ENCODE data around the gene BNIP5.
A peak's percentile ranks its signal among the peaks of the same experiment; 100 is the strongest.

BNIP5 gene

GRCh38 chr6:36327919-36328236 is 8.8 kb downstream of the BNIP5 start (continued):
- TF ChIP-seq ZNF555 (tag by site-specific recombination; conservative IDR thresholded peaks at IDR 0.05), result no peak
- TF ChIP-seq, protein P1, sequence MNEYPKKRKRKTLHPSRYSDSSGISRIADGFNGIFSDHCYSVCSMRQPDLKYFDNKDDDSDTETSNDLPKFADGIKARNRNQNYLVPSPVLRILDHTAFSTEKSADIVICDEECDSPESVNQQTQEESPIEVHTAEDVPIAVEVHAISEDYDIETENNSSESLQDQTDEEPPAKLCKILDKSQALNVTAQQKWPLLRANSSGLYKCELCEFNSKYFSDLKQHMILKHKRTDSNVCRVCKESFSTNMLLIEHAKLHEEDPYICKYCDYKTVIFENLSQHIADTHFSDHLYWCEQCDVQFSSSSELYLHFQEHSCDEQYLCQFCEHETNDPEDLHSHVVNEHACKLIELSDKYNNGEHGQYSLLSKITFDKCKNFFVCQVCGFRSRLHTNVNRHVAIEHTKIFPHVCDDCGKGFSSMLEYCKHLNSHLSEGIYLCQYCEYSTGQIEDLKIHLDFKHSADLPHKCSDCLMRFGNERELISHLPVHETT (tag by site-specific recombination; IDR thresholded peaks at IDR 0.05), result no peak
- no peak for TF ChIP-seq ZNF114 (tag by site-specific recombination; IDR thresholded peaks at IDR 0.05)
- no peak for TF ChIP-seq ZNF433 (tag by site-specific recombination; IDR thresholded peaks at IDR 0.05; ENCODE audit: low read depth)

- H3K4me1 ChIP-seq (ENCODE audit: control insufficient read depth, insufficient read depth, low read length), result no peaks in the 10 kb centered on the region
- POLR2A ChIA-PET, result interaction anchor here (0.7 kb wide), 1 partner anchor 43 kb away, joined by 3 read pairs; no protein-coding TSS in a partner anchor
- no peak overlapping the region for H3K4me3 ChIP-seq (ENCODE audit: low read depth, low read length)
- no peak overlapping the region for H3K27ac ChIP-seq (ENCODE audit: extremely low read depth, low read depth, low read length)
- CTCF ChIA-PET, result interaction anchor here (0.9 to 6.3 kb wide), 3 partner anchors 14 to 32 kb away, joined by 3 to 40 read pairs (median 3); no protein-coding TSS in a partner anchor
- H3K36me3 ChIP-seq (ENCODE audit: control insufficient read depth in 2 of 2, insufficient read depth in 1 of 2, low read length in 2 of 2), result no peaks in the 10 kb centered on the region
- no peaks in the 10 kb centered on the region for H3K9me3 ChIP-seq (ENCODE audit: control insufficient read depth, insufficient read depth, low read depth, low read length)
- TF ChIP-seq ZNF768 (tag by site-specific recombination; IDR thresholded peaks at IDR 0.05) (peak; percentile 89), ZNF404 (tag by site-specific recombination; IDR thresholded peaks at IDR 0.05) (no peak)
Measured at GRCh38 chr6:36327226-36327918, 9.3 kb downstream of the BNIP5 start.

DNA sequence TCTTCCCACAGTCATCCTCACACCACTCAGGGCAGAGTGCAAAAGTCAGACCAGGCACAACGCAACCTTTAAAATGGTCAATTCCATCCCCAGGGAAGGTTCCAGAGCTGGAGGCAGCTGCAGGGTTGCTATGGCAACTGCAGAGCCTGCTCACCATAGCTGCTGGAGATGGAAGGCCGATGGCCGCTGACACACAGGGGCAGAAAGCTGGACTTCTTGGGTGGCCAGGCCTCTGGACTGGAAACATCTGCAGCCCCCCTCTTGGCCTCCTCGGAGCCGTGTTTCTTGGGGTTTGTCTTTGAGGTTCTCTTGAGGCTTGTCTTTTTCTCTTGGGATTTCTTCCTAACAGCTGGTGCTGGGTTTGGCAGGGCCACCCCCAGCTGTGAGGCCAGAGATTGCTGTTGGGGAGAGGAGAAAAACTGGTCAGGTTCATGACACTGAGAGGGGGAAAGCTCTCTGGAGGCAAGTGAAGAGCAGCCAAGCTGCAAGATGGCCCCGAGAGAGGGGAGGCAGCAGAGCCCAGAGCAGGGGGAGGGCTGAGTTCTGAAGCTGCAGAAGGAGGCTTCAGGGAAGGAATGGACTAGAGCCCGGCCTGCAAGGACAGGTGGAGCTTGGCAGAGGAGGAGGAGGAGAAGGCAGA is 10.2 kb downstream of the BNIP5 start:
- Histone ChIP-seq H3K4me3 (ENCODE audit: low read depth, low read length) (no peak overlapping the region), H3K27ac (ENCODE audit: extremely low read depth, low read depth, low read length) (no peak overlapping the region), H3K9me3 (ENCODE audit: control insufficient read depth, insufficient read depth, low read depth, low read length) (no peaks in the 10 kb centered on the region), H3K36me3 (ENCODE audit: control insufficient read depth in 2 of 2, insufficient read depth in 1 of 2, low read length in 2 of 2) (no peaks in the 10 kb centered on the region), H3K4me1 (ENCODE audit: control insufficient read depth, insufficient read depth, low read length) (no peaks in the 10 kb centered on the region)
- TF ChIP-seq ZBTB17 (tag by site-specific recombination; IDR thresholded peaks at IDR 0.05) (peak; percentile 45; the same call in 1 of the 2 replicates), GLIS1 (tag by site-specific recombination; IDR thresholded peaks at IDR 0.05) (peak; percentile 49; the same call in 1 of the 2 replicates), KLF7 (tag by site-specific recombination; IDR thresholded peaks at IDR 0.05; ENCODE audit: borderline replicate concordance) (no peak)
- POLR2A ChIA-PET, result interaction anchor here (0.5 kb wide), 1 partner anchor 166 kb away, joined by 6 read pairs; no protein-coding TSS in a partner anchor
- CTCF ChIA-PET, result interaction anchor here (0.6 to 6.3 kb wide), 5 partner anchors 15 to 775 kb away, joined by 3 to 40 read pairs (median 4); no protein-coding TSS in a partner anchor

DNA sequence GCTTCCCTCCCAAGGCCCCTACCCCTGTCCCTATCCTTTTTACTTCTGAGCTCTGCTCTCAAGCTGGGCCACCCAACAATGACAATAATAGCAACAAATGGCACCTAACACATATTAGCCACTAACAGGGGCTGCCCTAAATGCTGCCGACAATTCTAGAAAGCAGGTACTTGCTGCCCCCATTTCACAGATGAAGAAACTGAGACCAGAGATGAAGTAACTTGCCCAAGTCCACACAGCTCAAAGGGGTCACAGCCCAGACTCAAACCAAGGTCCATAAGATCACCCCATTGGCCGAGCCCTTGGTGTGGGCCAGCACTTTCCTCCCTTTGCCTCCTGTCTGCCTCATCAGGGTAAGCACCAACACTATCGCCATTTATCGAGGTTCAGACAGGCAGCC is 12.0 kb downstream of the BNIP5 start:
- H3K27ac ChIP-seq (ENCODE audit: extremely low read depth, low read depth, low read length), result no peak overlapping the region
- ChIA-PET CTCF (interaction anchor here (0.6 to 6.3 kb wide), 2 partner anchors 16 to 22 kb away, joined by 3 to 40 read pairs; no protein-coding TSS in a partner anchor), POLR2A (interaction anchor here (0.5 kb wide), 1 partner anchor 37 kb away, joined by 5 read pairs; no protein-coding TSS in a partner anchor)
- no peaks in the 10 kb centered on the region for H3K36me3 ChIP-seq (ENCODE audit: control insufficient read depth in 2 of 2, insufficient read depth in 1 of 2, low read length in 2 of 2)
- no peak overlapping the region for H3K4me3 ChIP-seq (ENCODE audit: low read depth, low read length)
- no peaks in the 10 kb centered on the region for H3K9me3 ChIP-seq (ENCODE audit: control insufficient read depth, insufficient read depth, low read depth, low read length)
- TF ChIP-seq, protein P2, sequence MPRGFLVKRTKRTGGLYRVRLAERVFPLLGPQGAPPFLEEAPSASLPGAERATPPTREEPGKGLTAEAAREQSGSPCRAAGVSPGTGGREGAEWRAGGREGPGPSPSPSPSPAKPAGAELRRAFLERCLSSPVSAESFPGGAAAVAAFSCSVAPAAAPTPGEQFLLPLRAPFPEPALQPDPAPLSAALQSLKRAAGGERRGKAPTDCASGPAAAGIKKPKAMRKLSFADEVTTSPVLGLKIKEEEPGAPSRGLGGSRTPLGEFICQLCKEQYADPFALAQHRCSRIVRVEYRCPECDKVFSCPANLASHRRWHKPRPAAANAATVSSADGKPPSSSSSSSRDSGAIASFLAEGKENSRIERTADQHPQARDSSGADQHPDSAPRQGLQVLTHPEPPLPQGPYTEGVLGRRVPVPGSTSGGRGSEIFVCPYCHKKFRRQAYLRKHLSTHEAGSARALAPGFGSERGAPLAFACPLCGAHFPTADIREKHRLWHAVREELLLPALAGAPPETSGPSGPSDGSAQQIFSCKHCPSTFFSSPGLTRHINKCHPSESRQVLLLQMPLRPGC (tag by site-specific recombination; IDR thresholded peaks at IDR 0.05), result no peak
- TF ChIP-seq ZNF843 (tag by site-specific recombination; IDR thresholded peaks at IDR 0.05) (no peak), ZSCAN5A (tag by site-specific recombination; IDR thresholded peaks at IDR 0.05) (no peak), ZSCAN23 (tag by site-specific recombination; IDR thresholded peaks at IDR 0.05) (no peak), TSHZ1 (tag by site-specific recombination; IDR thresholded peaks at IDR 0.05; ENCODE audit: borderline replicate concordance) (no peak), ZEB2 (tag by site-specific recombination; IDR thresholded peaks at IDR 0.05) (no peak), ZNF48 (tag by site-specific recombination; IDR thresholded peaks at IDR 0.05) (no peak), ZSCAN30 (tag by site-specific recombination; IDR thresholded peaks at IDR 0.05) (no peak)
- TF ChIP-seq, protein P3, sequence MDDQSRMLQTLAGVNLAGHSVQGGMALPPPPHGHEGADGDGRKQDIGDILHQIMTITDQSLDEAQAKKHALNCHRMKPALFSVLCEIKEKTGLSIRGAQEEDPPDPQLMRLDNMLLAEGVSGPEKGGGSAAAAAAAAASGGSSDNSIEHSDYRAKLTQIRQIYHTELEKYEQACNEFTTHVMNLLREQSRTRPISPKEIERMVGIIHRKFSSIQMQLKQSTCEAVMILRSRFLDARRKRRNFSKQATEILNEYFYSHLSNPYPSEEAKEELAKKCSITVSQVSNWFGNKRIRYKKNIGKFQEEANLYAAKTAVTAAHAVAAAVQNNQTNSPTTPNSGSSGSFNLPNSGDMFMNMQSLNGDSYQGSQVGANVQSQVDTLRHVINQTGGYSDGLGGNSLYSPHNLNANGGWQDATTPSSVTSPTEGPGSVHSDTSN (CRISPR knock-in tag; IDR thresholded peaks at IDR 0.05), result no peak
- H3K4me1 ChIP-seq (ENCODE audit: control insufficient read depth, insufficient read depth, low read length), result peaks cover 6% of the 10 kb centered on the region; the same call in 1 of the 2 replicates
